HCT116 (cell line): ENCODE results near the gene TMEM44.

Experiments used
- CTCF ChIP-seq, 3 experiments: fragments of 200-600 bp in 1 of 3; sonication (generic) in 1 of 3; IDR thresholded peaks in 2 of 3; conservative IDR thresholded peaks in 1 of 3; 2 replicates each; pipeline ENCODE4 v1.5.1; 2012 to 2017; ENCODE audit warnings: low read depth in 2 of 3, low read length in 2 of 3, antibody characterized with exemption in 1 of 3, borderline replicate concordance in 1 of 3, control low read depth in 1 of 3, mild to moderate bottlenecking in 1 of 3, mixed read lengths in 1 of 3, mixed run types in 1 of 3, moderate library complexity in 1 of 3; ENCODE audit not compliant: insufficient read depth in 1 of 3
- EGR1 ChIP-seq: IDR thresholded peaks from 2 replicates; pipeline ENCODE4 v1.6.1; 2012; ENCODE audit warnings: low read depth
- POLR2A ChIP-seq: IDR thresholded peaks from 2 replicates; pipeline ENCODE4 v1.7.0; 2011; ENCODE audit warnings: borderline replicate concordance; ENCODE audit not compliant: insufficient read depth, insufficient read length; ENCODE audit errors: extremely low read depth
- ZFX ChIP-seq: fragments of 450-650 bp; IDR thresholded peaks from 2 replicates; pipeline ENCODE4 v1.6.1; 2017

- TF ChIP-seq POLR2A, result no peak
- TF ChIP-seq CTCF (IDR thresholded peaks at IDR 0.05 in 2 of 3, conservative IDR thresholded peaks at IDR 0.05 in 1 of 3; ENCODE audit: borderline replicate concordance in 1 of 3, insufficient read depth in 1 of 3, low read depth in 2 of 3, low read length in 2 of 3), result no peak
- TF ChIP-seq EGR1, result no peak
- TF ChIP-seq ZFX, result no peak
Measured at GRCh38 chr3:194680888-194681615, 47.8 kb upstream of the TMEM44 start.
